Epidermal melanocyte (primary cell): ENCODE data around the gene GRK4.
"Not testable (repeated sequence)": the region's sequence is repeated elsewhere in the genome, so short reads cannot be mapped to it uniquely, and the experiment has no call there.

Experiments
- DNase-seq: peaks from one replicate; pipeline ENCODE4 v3.0.0; 2011; ENCODE audit warnings: low spot score; ENCODE audit not compliant: insufficient read length

The GRK4 gene

DNA sequence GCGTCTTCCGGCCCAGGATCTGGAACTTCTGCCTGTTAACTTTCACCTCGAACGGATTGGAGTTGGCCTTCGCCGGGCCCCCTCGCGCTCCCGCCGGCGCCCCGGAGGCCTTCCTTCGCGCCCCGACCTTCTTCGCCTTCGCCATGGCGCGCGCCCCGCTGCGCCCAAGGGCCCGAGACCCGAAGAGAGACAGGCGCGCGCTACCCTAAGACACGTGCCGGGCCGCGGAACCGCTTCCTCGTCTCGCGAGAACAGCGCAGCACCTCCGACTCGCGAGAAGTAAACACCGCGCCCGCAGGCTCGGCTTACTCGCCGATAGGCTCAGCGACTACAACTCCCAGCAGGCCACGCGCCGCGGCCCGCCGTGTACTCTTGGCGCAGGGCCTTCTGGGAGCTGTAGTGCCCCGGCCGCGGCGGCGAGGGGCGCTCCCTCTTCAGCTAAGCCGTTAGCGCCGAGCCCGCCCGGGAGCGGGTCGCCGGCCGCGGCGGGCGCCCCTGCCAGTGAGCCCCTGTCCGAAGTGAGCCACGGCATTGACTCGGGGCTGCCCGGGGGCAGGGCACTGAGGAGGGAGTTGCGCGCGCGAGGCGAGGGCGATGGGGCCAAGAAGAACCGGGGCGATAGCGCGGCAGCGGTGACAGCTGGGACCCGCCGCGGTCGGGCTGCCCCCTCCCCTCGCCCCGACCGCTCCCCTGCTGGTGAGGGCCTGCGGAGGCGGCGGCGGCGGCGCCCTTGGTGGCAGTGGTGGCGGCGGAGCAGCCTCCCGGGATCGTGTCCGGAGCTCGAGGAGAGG, at the start of gene GRK4, which contains the start of gene NOP14:
Gene GRK4, plus strand, starts transcription at position 397 of the 791 bp plus-strand sequence. CDS start 500 bp downstream, outside the sequence.
Gene NOP14, minus strand, starts transcription at position 232 of the 791 bp plus-strand sequence. Its CDS starts 87 bp downstream, at position 145.
- peak; percentile 97 for DNase-seq

DNA sequence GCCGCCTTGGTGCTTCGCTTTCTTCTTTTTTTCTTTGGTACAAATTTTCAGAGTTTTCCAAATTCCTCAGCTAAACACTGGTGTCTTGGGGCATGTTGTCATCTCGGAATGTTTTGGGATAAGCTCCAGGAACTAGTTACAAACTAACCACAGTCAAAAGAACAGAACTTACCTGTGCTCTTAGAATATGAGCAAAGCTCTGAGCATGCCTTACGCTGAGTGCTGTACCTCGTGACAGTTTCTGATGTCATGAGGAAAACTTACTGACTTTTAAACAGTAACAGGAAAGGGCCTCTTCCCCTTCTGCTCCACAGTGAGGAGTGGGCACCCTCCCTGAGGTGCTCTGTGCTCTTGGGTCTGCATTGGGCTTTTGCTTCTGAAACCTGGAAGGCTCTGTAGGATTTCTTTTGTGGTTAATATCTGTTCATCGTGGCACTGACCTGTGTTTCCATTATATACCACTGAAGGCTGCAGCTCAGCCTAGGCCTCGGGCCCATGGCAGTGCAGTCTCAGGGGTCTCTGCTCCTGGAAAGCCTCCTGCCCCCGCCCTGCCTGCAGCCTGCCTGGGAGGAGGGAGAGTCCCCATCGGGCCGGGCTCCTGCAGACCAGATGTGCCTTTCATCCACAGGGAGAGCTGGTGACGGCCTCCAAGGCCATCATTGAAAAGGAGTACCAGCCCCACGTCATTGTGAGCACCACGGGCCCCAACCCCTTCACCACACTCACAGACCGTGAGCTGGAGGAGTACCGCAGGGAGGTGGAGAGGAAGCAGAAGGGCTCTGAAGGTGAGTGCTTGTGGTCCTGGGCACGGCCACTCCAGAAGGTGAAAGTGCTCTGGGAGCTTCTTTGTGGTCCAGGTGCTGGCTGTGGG, 48.9 kb upstream of the GRK4 start:
- no peak for DNase-seq

DNA sequence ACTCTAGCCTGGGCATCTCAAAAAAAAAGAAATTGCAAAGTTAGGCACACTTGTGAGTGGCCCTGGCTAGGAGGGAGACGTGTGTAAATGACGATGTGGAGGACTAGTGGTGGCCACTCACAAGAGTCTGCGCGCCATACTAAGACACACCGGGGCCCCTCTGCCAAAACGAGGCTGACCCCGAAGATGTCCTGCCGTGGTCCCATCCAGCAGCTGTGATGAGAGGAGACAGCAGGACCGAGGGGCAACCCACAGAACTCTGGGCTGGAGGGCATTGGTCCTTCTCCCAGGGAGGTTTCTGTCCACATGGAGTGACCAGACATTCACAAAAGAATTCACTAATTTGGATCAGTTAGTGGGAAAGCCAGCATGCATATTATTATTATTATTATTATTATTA, 47.6 kb upstream of the GRK4 start:
- no peak for DNase-seq

DNA sequence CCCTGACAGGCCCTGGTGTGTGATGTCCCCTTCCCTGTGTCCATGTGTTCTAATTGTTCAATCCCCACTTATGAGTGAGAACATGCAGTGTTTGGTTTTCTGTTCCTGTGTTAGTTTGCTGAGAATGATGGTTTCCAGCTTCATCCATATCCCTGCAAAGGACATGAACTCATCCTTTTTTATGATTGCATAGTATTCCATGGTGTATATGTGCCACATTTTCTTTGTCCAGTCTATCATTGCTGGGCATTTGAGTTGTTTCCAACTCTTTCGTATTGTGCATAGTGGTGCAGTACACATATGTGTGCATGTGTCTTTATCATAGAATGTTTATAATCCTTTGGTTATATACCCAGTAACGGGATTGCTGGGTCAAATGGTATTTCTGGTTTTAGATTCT, 46.7 kb upstream of the GRK4 start:
- DNase-seq, result not testable (repeated sequence)

DNA sequence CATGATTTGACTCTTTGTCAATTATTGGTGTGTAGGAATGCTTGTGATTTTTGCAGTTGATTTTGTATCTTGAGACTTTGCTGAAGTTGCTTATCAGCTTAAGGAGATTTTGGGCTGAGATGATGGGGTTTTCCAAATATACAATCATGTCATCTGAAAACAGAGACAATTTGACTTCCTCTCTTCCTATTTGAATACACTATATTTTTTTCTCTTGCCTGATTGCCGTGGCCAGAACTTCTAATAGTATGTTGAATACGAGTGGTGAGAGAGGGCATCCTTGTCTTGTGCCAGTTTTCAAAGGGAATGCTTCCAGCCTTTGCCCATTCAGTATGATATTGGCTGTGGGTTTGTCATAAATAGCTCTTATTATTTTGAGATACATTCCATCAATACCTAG, 45.1 kb upstream of the GRK4 start:
- not testable (repeated sequence) for DNase-seq

- not testable (repeated sequence) for DNase-seq
These were observed 44.7 kb upstream of the GRK4 start for GRCh38 chr4:2918714-2919113.

- not testable (repeated sequence) for DNase-seq
These were observed 40.8 kb upstream of the GRK4 start for GRCh38 chr4:2922453-2923101.

DNA sequence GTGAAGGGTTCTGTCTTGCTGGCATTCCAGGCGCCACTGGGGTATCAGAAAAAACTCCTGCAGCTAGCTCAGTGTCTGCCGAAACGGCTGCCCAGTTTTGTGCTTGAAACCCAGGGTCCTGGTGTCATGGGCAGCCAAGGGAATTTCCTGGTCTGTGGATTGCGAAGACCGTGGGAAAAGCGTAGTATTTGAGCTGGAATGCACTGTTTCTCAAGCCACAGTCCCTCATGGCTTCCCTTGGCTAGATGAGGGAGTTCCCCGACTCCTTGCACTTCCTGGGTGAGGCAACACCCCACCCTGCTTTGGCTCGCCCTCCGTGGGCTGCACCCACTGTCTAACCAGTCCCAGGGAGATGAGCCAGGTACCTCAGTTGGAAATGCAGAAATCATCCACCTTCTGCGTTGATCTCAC, 40.2 kb upstream of the GRK4 start:
- DNase-seq, result no peak

- no peak for DNase-seq
These were observed 39.6 kb upstream of the GRK4 start for GRCh38 chr4:2923668-2924173.

- no peak for DNase-seq
These were observed 39.1 kb upstream of the GRK4 start for GRCh38 chr4:2924286-2924685.

GRCh38 chr4:2924765-2925301, 38.5 kb upstream of the GRK4 start:
- no peak for DNase-seq

- DNase-seq, result no peak
These were observed 37.9 kb upstream of the GRK4 start for GRCh38 chr4:2925496-2925895.

DNA sequence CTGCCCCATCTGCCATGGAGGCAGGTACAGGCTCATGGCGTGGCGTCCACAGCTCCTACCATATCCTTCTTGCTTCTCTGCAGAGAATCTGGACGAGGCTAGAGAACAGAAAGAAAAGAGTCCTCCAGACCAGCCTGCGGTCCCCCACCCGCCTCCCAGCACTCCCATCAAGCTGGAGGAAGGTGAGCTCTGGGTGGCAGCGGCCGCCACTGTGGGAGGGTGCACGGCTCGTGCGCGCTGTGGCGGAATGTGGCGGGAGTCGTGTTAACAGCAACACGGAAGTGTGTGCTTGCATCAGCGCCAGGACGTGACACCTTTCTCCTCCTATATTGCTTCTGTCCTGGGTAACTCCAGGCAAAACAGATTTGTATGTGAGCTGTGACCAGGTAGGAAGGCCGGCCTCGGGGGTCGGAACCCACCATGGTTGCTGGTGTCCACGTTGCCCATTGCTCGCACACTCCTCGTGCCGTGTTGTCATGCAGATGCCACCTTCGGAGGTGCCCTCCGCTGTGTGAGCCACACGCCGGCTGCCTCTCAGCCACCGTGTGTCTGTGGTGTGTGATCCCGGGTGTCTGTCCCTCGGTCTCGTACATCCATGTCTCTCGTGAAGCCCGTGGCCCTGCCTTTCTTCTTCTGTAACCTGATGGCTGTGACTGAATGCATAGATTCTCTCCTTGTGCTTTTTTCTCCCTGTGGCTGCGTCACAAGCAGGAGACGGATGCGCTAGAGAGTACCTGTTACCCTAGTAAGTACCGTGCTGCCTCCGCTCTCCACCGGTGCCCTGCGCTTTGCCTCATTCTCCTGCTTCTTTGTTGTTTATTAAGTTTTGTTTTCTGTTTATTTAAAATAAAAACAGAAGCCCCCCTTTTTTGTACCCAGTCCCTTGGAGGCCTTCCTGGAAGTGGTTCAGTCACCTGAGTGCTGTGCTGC, 37.2 kb upstream of the GRK4 start:
- DNase-seq, result no peak

- no peak for DNase-seq
These were observed 36.2 kb upstream of the GRK4 start for GRCh38 chr4:2927016-2927695.

DNA sequence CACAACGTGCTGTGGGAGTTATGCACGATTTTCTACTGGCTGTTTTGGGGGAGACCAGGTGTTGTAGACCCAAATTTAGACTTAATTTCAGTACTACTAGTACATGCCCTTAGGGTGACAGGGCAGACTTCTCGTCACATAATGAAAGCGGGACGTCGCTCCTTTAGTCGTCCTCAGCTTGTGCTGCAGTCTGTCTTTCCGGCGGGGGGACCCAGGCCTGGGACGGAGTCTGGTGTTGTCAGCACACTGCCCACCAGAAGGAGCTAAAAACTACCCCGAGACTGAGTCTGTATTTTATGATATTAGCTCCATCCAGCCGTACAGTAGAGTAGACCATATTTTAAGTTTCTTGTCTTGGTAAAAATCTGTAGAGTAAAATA, 35.7 kb upstream of the GRK4 start:
- DNase-seq, result no peak

GRCh38 chr4:2928242-2929176, 34.9 kb upstream of the GRK4 start:
- DNase-seq, result no peak

GRCh38 chr4:2929469-2929868, 33.9 kb upstream of the GRK4 start:
- DNase-seq, result no peak

- no peak for DNase-seq
These were observed 33.1 kb upstream of the GRK4 start for GRCh38 chr4:2930135-2930757.
